Measurements from ENCODE around the gene MCC.

DNA sequence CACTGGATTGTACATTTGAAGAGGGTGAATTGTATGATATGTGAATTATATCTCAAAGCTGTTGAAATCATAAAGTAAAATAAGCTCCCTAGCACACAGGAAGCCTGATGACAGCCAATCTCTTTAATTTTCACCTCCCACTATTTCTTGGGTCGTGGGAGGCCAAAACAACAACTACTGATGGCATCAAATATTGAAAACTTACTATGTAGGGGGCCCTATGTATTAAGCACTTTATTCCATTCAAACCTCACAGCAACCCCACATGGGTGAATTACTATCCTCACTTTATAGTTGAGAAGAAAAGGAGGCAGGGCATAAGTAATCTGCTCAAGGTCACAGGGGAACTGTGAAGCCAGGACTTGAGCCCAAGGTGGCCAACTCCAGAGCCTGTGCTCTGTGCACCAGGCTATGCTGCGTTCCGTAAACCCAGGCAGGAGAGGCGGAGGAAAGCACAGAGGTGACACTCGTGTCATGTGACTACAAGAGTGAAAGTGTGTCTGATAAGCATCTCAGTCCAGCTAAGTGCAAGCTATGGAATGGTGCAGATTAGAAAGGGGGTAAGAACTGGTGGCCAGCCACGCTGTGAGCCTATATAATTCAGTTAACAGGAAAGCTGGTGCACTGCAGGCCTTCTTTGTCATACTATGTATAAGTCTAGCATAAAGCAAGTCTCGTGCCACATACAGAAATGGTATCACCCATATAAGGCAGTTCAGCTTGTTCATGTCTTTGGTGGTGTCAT lies 290.6 kb downstream of the MCC start:
- TF ChIP-seq CTCF (IDR thresholded peaks at IDR 0.05; ENCODE audit: insufficient read depth, low read depth, low read length) (no peak), EZH2 (IDR thresholded peaks at IDR 0.05; ENCODE audit: insufficient read depth, low read length) (no peak)
